Measurements from ENCODE around the gene SNX30. TPM values are rescaled to one million over a fixed set of nuclear protein-coding genes. Genes with fewer than 3 reads are reported as not detected.

Gene SNX30
- total RNA-seq, 1 donor from 2014 or later: 22.5 TPM

DNA sequence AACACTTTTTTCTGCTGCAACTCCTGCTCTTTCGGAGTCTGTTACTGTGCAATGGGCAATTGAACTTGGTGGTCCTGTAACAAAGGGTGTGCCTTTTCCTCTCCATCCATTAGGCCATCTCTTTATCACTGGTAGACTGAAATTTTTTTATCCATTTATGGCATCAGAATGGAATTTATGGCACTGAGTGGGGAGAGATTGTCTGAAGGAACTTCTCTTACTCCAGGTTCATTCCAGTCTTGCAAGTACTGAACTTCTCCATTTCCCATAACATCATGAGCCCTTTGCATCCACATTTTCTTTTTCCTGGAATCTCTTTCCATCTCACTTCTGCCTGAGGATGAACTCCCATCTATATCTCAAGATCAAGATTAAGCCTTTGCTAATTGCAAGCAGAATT, 130.1 kb downstream of the SNX30 start:
- TF ChIP-seq, protein P1, sequence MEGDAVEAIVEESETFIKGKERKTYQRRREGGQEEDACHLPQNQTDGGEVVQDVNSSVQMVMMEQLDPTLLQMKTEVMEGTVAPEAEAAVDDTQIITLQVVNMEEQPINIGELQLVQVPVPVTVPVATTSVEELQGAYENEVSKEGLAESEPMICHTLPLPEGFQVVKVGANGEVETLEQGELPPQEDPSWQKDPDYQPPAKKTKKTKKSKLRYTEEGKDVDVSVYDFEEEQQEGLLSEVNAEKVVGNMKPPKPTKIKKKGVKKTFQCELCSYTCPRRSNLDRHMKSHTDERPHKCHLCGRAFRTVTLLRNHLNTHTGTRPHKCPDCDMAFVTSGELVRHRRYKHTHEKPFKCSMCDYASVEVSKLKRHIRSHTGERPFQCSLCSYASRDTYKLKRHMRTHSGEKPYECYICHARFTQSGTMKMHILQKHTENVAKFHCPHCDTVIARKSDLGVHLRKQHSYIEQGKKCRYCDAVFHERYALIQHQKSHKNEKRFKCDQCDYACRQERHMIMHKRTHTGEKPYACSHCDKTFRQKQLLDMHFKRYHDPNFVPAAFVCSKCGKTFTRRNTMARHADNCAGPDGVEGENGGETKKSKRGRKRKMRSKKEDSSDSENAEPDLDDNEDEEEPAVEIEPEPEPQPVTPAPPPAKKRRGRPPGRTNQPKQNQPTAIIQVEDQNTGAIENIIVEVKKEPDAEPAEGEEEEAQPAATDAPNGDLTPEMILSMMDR (IDR thresholded peaks at IDR 0.05; ENCODE audit: insufficient read depth, low read length, poor library complexity, severe bottlenecking): no peak
- DNase-seq (ENCODE audit: low read depth): no peak
- no peaks in the 10 kb centered on the region for H3K36me3 ChIP-seq (ENCODE audit: control insufficient read depth, insufficient read depth, low read length)
- H3K4me3 ChIP-seq (ENCODE audit: low read depth, low read length): no peak overlapping the region
- no peaks in the 10 kb centered on the region for H3K27me3 ChIP-seq (ENCODE audit: control insufficient read depth, insufficient read depth, low read length)

DNA sequence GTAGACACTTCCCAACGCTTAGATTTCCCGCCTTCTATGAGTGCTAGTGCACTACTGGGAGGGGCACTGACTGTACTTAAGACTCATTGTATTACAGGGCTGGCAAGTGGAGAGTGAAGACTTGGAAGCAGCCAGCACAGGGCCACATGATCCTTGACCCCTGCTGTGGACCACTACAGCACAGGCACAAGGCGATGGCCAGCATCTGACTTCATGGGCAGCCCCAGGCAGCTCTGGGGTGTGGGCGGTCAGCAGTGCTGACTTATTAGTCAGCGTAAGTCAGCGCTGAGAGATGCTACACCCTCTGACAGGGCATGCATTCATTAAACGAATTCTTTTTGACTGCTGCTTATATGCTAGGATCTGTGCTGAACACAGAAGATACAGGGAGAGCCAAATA, 130.8 kb downstream of the SNX30 start:
- DNase-seq (ENCODE audit: low read depth): no peak
- TF ChIP-seq, protein P1 (IDR thresholded peaks at IDR 0.05; ENCODE audit: insufficient read depth, low read length, poor library complexity, severe bottlenecking): no peak
- H3K27me3 ChIP-seq (ENCODE audit: control insufficient read depth, insufficient read depth, low read length): no peaks in the 10 kb centered on the region

DNA sequence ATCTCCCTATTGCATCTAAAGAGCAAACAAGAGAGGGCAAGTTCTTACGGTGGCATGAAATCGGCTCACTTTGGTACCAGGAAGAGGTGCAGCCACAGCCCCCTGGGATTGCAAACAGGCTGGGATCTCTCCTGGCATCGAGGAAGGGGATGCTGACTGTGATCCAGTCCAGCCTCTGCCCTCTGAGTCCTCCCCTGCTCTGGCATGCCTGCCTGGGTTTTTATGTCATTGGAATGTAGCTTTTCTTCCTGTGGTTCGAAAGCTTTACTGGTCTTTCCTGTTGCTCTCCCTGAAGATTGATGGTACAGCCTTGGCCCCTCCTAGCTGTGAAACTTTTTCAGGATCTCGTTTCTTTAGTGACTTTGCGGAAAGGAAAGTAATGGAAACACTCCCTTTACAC, 133.5 kb downstream of the SNX30 start:
- no peak for DNase-seq (ENCODE audit: low read depth)
- no peak overlapping the region for H3K4me3 ChIP-seq (ENCODE audit: low read depth, low read length)

More for the DNA sequence above, 130.8 kb downstream of the SNX30 start:
- Histone ChIP-seq H3K36me3 (ENCODE audit: control insufficient read depth, insufficient read depth, low read length) (no peaks in the 10 kb centered on the region), H3K4me3 (ENCODE audit: low read depth, low read length) (no peak overlapping the region)

DNA sequence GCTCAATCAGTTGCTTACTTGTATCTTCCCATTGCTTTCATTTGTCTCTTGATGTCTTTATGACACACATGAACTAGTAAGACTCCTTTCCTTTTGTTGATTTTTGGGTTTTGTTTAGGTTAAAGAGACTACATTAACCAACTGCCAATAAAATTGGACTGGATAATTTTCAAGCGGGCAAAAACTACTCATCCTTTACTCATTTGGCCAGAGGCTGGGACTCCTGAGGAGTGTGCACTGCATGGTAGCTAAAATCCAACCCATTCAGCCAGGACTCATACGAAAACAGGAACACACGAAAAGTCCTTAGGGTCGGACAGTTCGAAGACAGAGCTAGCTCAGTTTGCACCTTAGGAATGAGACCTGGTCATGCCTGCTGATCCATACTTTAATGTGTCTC, 134.2 kb downstream of the SNX30 start:
- H3K27me3 ChIP-seq (ENCODE audit: control insufficient read depth, insufficient read depth, low read length): peaks cover 5% of the 10 kb centered on the region
- TF ChIP-seq, protein P1 (IDR thresholded peaks at IDR 0.05; ENCODE audit: insufficient read depth, low read length, poor library complexity, severe bottlenecking): no peak
- no peaks in the 10 kb centered on the region for H3K36me3 ChIP-seq (ENCODE audit: control insufficient read depth, insufficient read depth, low read length)
- H3K4me3 ChIP-seq (ENCODE audit: low read depth, low read length): no peak overlapping the region
- no peak for DNase-seq (ENCODE audit: low read depth)

More for the DNA sequence above, 133.5 kb downstream of the SNX30 start:
- no peaks in the 10 kb centered on the region for H3K36me3 ChIP-seq (ENCODE audit: control insufficient read depth, insufficient read depth, low read length)
- peaks cover 2% of the 10 kb centered on the region for H3K27me3 ChIP-seq (ENCODE audit: control insufficient read depth, insufficient read depth, low read length)
- TF ChIP-seq, protein P1 (IDR thresholded peaks at IDR 0.05; ENCODE audit: insufficient read depth, low read length, poor library complexity, severe bottlenecking): no peak

DNA sequence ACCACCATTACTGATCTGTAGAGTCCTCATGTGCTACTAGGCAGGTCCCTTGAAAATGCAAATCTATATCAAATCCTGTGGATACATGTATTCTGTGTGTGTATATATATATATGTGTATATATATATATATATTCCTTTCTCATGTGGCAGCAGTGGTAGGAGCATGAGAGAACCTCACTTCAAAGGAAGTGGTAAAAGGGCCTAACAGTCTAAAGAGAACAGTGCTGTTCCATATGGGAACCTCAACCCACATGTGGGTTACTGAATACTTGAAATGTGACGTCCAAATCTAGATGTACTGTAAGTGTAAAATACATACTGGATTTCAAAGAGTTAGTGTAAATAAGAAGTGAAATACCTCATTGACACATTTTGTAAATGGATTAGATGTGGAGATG, 134.8 kb downstream of the SNX30 start:
- DNase-seq (ENCODE audit: low read depth): no peak
- TF ChIP-seq, protein P1 (IDR thresholded peaks at IDR 0.05; ENCODE audit: insufficient read depth, low read length, poor library complexity, severe bottlenecking): no peak
- Histone ChIP-seq H3K4me3 (ENCODE audit: low read depth, low read length) (no peak overlapping the region), H3K36me3 (ENCODE audit: control insufficient read depth, insufficient read depth, low read length) (no peaks in the 10 kb centered on the region), H3K27me3 (ENCODE audit: control insufficient read depth, insufficient read depth, low read length) (peaks cover 11% of the 10 kb centered on the region)

DNA sequence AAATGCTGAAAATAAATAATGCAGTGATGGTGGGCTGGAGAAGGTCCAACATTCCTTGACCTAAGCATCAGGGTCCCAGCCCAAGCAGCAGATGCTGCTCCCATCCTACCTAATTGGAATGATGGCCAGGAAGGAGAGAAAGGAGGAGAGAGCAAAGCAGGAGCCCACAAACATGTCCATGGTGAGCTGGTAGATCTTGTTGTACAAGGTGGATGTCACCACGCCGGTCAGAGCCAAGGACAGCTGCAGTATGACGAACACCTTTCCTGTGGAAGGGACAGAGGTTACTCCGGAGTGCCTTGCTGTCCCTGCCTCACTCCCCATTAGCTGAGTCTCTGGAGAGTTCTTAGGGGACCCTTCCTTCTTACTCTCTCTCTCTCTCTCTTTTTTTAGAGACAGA, 135.8 kb downstream of the SNX30 start:
- TF ChIP-seq, protein P1 (IDR thresholded peaks at IDR 0.05; ENCODE audit: insufficient read depth, low read length, poor library complexity, severe bottlenecking): no peak
- Histone ChIP-seq H3K27me3 (ENCODE audit: control insufficient read depth, insufficient read depth, low read length) (peaks cover 18% of the 10 kb centered on the region), H3K4me3 (ENCODE audit: low read depth, low read length) (no peak overlapping the region), H3K36me3 (ENCODE audit: control insufficient read depth, insufficient read depth, low read length) (no peaks in the 10 kb centered on the region)
- no peak for DNase-seq (ENCODE audit: low read depth)
